Kidney (tissue), 14 donors: ENCODE results near the gene ENO3. TPM values are rescaled to one million over a fixed set of nuclear protein-coding genes. Genes with fewer than 3 reads are reported as not detected.
"Not testable (repeated sequence)": the region's sequence is repeated elsewhere in the genome, so short reads cannot be mapped to it uniquely, and the experiment has no call there.

Experiments used
- DNase-seq, 5 donors: peaks; one replicate each; pipeline ENCODE4 v3.0.0-alpha.2; 2013 to 2020
- FAIRE-seq: peaks from 2 replicates; lab custom pipeline; 2012; peaks lifted over from hg19 to GRCh38; lab: Jason Lieb, UNC
- H3K27ac ChIP-seq, 2 donors: one replicate each; pipeline ENCODE4 v1.7.0; 2013; ENCODE audit warnings: low read depth in 2 of 2, low read length in 2 of 2, inconsistent platforms in 1 of 2
- H3K27me3 ChIP-seq: one replicate; pipeline ENCODE4 v1.7.1; 2013; ENCODE audit warnings: low read length, inconsistent platforms; ENCODE audit not compliant: control insufficient read depth, insufficient read depth
- H3K36me3 ChIP-seq, 3 donors: one replicate each; pipeline versions ENCODE4 v1.7.0 to v1.7.1; 2013; ENCODE audit warnings: low read length in 3 of 3, control low read depth in 1 of 3, inconsistent platforms in 1 of 3; ENCODE audit not compliant: insufficient read depth in 3 of 3, control insufficient read depth in 2 of 3
- H3K4me1 ChIP-seq, 3 donors: one replicate each; pipeline versions ENCODE4 v1.7.0 to v1.7.1; 2013; ENCODE audit warnings: low read length in 3 of 3, inconsistent platforms in 1 of 3, low read depth in 1 of 3; ENCODE audit not compliant: control insufficient read depth in 2 of 3, insufficient read depth in 2 of 3
- H3K4me3 ChIP-seq, 3 donors: one replicate each; pipeline versions ENCODE4 v1.7.0 to v1.8.1; 2013; ENCODE audit warnings: low read length in 3 of 3, control low read depth in 1 of 3, inconsistent platforms in 1 of 3
- H3K9ac ChIP-seq, 3 donors: one replicate each; pipeline versions ENCODE4 v1.7.0 to v1.7.1; 2013; ENCODE audit warnings: low read length in 3 of 3, control low read depth in 1 of 3, inconsistent platforms in 1 of 3
- H3K9me3 ChIP-seq, 3 donors: one replicate each; pipeline versions ENCODE4 v1.7.0 to v1.7.1; 2013; ENCODE audit warnings: low read length in 3 of 3, control low read depth in 1 of 3, inconsistent platforms in 1 of 3; ENCODE audit not compliant: control insufficient read depth in 2 of 3, insufficient read depth in 1 of 3
- CTCF ChIP-seq: IDR thresholded peaks from 3 replicates; pipeline ENCODE4 v1.5.1; 2012; ENCODE audit warnings: mild to moderate bottlenecking, moderate library complexity, borderline replicate concordance; ENCODE audit not compliant: insufficient read depth; ENCODE audit errors: extremely low read depth
- intact Hi-C: fragments of 100-400 bp; cut with DNase I; formaldehyde crosslinking; loops from one replicate; pipeline ENCODE4 v1.11.1; 2022
- polyA plus RNA-seq: library from polyadenylated mRNA; stranded (reverse); fragments of 350-450 nt; fragmentation: Illumina TruSeq; extraction: RNeasy Lipid Tissue Mini Kit (QIAGEN cat#74804); gene quantifications from one replicate; pipeline ENCODE4 v1.2.3, GENCODE V29; 2014; ENCODE audit warnings: low read depth, low replicate concordance; ENCODE audit not compliant: insufficient read depth
- total RNA-seq: library from RNA; stranded (reverse); fragmentation: NEBNext Ultra II Directional; extraction: Animal tissue kit (Norgen Biotek cat#: 25700); gene quantifications from one replicate; pipeline ENCODE4 v1.2.1, GENCODE V29; 2021
- donor health status: control.
- donor health status: control.
- donor health status: control.
- donor health status: control.
- donor health status: control.
- donor health status: DM: yes; HTN: yes; CAD: no.
- donor health status: Normal renal cell carcinoma (clear cell type).

Gene ENO3
- total and polyA plus RNA-seq, 2 donors from 2014 or later = 6.9 to 17.8 TPM

GRCh38 chr17:4921320-4921719 is 29.6 kb upstream of the ENO3 start:
- no peaks in the 10 kb centered on the region for H3K4me1 ChIP-seq
- no peaks in the 10 kb centered on the region for H3K27me3 ChIP-seq
- H3K9ac ChIP-seq = no peak overlapping the region
- no peaks in the 10 kb centered on the region for H3K36me3 ChIP-seq
- TF ChIP-seq CTCF = no peak
- intact Hi-C loops = no loop called here
- H3K4me3 ChIP-seq = no peak overlapping the region
- no peaks in the 10 kb centered on the region for H3K9me3 ChIP-seq
- no peak overlapping the region for H3K27ac ChIP-seq
- DNase-seq (no peak), FAIRE-seq (no peak)

- H3K4me3 ChIP-seq, H3K9me3 ChIP-seq, H3K36me3 ChIP-seq, FAIRE-seq, DNase-seq, H3K4me1 ChIP-seq, H3K27me3 ChIP-seq, H3K9ac ChIP-seq, H3K27ac ChIP-seq, intact Hi-C loops: not testable (repeated sequence)
Measured at GRCh38 chr17:4926577-4927335, 24.2 kb upstream of the ENO3 start.

GRCh38 chr17:4928881-4929280 is 22.0 kb upstream of the ENO3 start:
- no peaks in the 10 kb centered on the region for H3K27me3 ChIP-seq
- no peak overlapping the region for H3K4me3 ChIP-seq
- H3K9me3 ChIP-seq = no peaks in the 10 kb centered on the region
- FAIRE-seq (no peak), DNase-seq (no peak)
- intact Hi-C loops = no loop called here
- peaks cover 0 to under 1% (median 0%) of the 10 kb centered on the region in 3 donors for H3K4me1 ChIP-seq
- no peak for TF ChIP-seq CTCF
- no peaks in the 10 kb centered on the region for H3K36me3 ChIP-seq
- no peak overlapping the region for H3K9ac ChIP-seq
- H3K27ac ChIP-seq = no peak overlapping the region

GRCh38 chr17:4931963-4932362 is 19.0 kb upstream of the ENO3 start, which contains the start of gene GP1BA:
TSS of gene GP1BA (plus strand) at chr17:4932277. CDS start at chr17:4932605, 328 bp downstream.
- Histone ChIP-seq H3K9me3 (no peaks in the 10 kb centered on the region), H3K4me1 (peaks cover 0 to 6% (median 0%) of the 10 kb centered on the region in 3 donors), H3K9ac (no peak within 1 kb of the TSS), H3K4me3 (no peak within 1 kb of the TSS), H3K36me3 (peaks cover 0 to 1% (median 0%) of the 10 kb centered on the region in 3 donors), H3K27ac (no peak within 1 kb of the TSS), H3K27me3 (no peaks in the 10 kb centered on the region)
- no peak for FAIRE-seq
- no peak for TF ChIP-seq CTCF
- intact Hi-C loops = no loop called here
- no peak for DNase-seq
